Mesothelial cell of epicardium (in vitro differentiated cells): ENCODE results near the gene SLC22A3. TPM values are rescaled to one million over a fixed set of nuclear protein-coding genes. Genes with fewer than 3 reads are reported as not detected.
A peak's percentile ranks its signal among the peaks of the same experiment; 100 is the strongest.

ENCODE experiments used
- DNase-seq, 2 experiments: peaks; one replicate each; pipeline ENCODE4 v3.0.0; 2021; ENCODE audit warnings: low spot score in 2 of 2; ENCODE audit not compliant: unreplicated experiment in 2 of 2
- H3K27ac Mint-ChIP-seq: 2 replicates; pipeline ENCODE4 v1.8.0; 2021; ENCODE audit warnings: mixed read lengths
- H3K27me3 Mint-ChIP-seq: 2 replicates; pipeline ENCODE4 v1.8.0; 2021; ENCODE audit warnings: low read depth, mixed read lengths
- H3K36me3 Mint-ChIP-seq: 2 replicates; pipeline ENCODE4 v1.8.0; 2021; ENCODE audit warnings: mixed read lengths
- H3K4me1 Mint-ChIP-seq: 2 replicates; pipeline ENCODE4 v1.8.0; 2021; ENCODE audit warnings: mixed read lengths
- H3K4me3 Mint-ChIP-seq: 2 replicates; pipeline ENCODE4 v1.8.0; 2021; ENCODE audit warnings: mild to moderate bottlenecking, moderate library complexity, mixed read lengths
- H3K9me3 Mint-ChIP-seq: 2 replicates; pipeline ENCODE4 v1.8.0; 2021; ENCODE audit warnings: mixed read lengths
- total RNA-seq: library from RNA; stranded (reverse); gene quantifications from 3 replicates; pipeline ENCODE4 v1.2.1, GENCODE V29; 2021
- TF ChIP-seq, protein P1 (sequence below): fragments of 200-600 bp; sonication (generic); IDR thresholded peaks from one replicate; pipeline ENCODE4 v1.5.0; 2021; ENCODE audit warnings: antibody characterized with exemption; ENCODE audit not compliant: unreplicated experiment

The SLC22A3 gene
- total RNA-seq, 1 donor from 2014 or later: 1.3 TPM

DNA sequence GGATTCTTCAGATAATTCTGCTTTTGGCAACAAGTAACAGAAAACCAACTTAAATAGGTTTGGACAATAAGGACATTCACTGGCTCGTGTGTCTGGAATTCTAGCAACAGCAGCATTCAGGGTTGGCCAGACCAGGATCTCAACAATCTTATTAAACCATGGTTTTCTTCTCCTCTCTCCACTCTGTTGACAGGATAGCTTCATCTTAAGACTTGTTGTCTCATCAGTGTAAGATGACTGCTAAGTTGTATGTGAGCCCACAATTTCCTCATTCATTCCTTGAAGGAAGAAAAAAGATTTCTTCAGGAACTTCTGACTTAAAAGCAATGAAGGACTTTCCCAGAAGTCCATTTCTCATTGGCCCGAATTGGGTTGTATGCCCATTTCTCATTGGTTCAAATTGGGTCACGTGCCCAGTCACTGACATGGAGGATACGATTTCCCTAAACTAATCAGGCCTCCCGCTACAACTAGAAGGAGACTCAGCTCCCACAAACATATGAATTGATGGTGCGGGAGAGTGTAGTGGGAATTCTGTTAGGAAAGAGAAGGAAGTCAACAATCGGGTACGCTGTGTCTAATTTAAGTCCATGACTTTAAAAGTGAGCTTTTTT, 83.7 kb downstream of the SLC22A3 start:
- Mint-ChIP-seq H3K4me1 (peaks cover 41% of the 10 kb centered on the region), H3K27ac (peak overlapping the region; percentile 82), H3K4me3 (no peak overlapping the region), H3K27me3 (peaks cover 3% of the 10 kb centered on the region), H3K9me3 (no peaks in the 10 kb centered on the region), H3K36me3 (no peaks in the 10 kb centered on the region)
- DNase-seq: no peak
- TF ChIP-seq, protein P1, sequence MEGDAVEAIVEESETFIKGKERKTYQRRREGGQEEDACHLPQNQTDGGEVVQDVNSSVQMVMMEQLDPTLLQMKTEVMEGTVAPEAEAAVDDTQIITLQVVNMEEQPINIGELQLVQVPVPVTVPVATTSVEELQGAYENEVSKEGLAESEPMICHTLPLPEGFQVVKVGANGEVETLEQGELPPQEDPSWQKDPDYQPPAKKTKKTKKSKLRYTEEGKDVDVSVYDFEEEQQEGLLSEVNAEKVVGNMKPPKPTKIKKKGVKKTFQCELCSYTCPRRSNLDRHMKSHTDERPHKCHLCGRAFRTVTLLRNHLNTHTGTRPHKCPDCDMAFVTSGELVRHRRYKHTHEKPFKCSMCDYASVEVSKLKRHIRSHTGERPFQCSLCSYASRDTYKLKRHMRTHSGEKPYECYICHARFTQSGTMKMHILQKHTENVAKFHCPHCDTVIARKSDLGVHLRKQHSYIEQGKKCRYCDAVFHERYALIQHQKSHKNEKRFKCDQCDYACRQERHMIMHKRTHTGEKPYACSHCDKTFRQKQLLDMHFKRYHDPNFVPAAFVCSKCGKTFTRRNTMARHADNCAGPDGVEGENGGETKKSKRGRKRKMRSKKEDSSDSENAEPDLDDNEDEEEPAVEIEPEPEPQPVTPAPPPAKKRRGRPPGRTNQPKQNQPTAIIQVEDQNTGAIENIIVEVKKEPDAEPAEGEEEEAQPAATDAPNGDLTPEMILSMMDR: no peak

- DNase-seq: no peak
- H3K4me1 Mint-ChIP-seq: peaks cover 28% of the 10 kb centered on the region
Measured at GRCh38 chr6:160435935-160436334, 87.8 kb downstream of the SLC22A3 start.

DNA sequence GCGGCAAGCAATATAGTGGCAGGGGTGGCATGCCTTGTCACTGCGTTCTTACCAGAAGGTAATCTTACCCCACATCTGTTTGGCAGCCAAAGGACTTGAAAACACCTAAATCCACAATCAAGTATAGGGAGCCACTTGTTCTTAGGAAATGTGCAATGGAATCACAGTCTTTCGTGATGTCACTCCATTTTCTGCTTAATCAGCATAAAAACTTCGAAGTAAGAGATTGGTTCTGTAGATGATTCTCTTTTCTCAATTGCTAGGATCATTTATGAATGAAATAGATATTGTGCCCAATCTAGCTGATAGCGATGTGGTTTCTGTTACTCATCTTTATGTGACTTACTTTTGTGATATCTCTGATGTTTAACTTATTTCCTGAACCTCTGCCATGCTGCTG, 89.0 kb downstream of the SLC22A3 start:
- TF ChIP-seq, protein P1: no peak
- no peak overlapping the region for H3K4me3 Mint-ChIP-seq
- DNase-seq: no peak
- no peaks in the 10 kb centered on the region for H3K36me3 Mint-ChIP-seq
- H3K27ac Mint-ChIP-seq: no peak overlapping the region
- no peaks in the 10 kb centered on the region for H3K9me3 Mint-ChIP-seq
- peaks cover 17% of the 10 kb centered on the region for H3K4me1 Mint-ChIP-seq
- peaks cover 3% of the 10 kb centered on the region for H3K27me3 Mint-ChIP-seq

More at GRCh38 chr6:160435935-160436334, 87.8 kb downstream of the SLC22A3 start:
- Mint-ChIP-seq H3K27ac (no peak overlapping the region), H3K36me3 (no peaks in the 10 kb centered on the region), H3K27me3 (peaks cover 3% of the 10 kb centered on the region), H3K9me3 (no peaks in the 10 kb centered on the region), H3K4me3 (no peak overlapping the region)
- TF ChIP-seq, protein P1: no peak

GRCh38 chr6:160437775-160438174, 89.6 kb downstream of the SLC22A3 start:
- Mint-ChIP-seq H3K36me3 (no peaks in the 10 kb centered on the region), H3K4me1 (peaks cover 16% of the 10 kb centered on the region), H3K27me3 (peaks cover 4% of the 10 kb centered on the region), H3K27ac (no peak overlapping the region), H3K4me3 (no peak overlapping the region), H3K9me3 (no peaks in the 10 kb centered on the region)
- DNase-seq: no peak
- TF ChIP-seq, protein P1: no peak

- Mint-ChIP-seq H3K27ac (peak overlapping the region; percentile 39), H3K4me3 (no peak overlapping the region), H3K36me3 (no peaks in the 10 kb centered on the region), H3K9me3 (no peaks in the 10 kb centered on the region), H3K27me3 (peaks cover 4% of the 10 kb centered on the region), H3K4me1 (peaks cover 15% of the 10 kb centered on the region)
- TF ChIP-seq, protein P1: no peak
- no peak for DNase-seq
Measured at GRCh38 chr6:160438481-160438880, 90.3 kb downstream of the SLC22A3 start.

- TF ChIP-seq, protein P1: no peak
- H3K36me3 Mint-ChIP-seq: no peaks in the 10 kb centered on the region
- no peak overlapping the region for H3K27ac Mint-ChIP-seq
- H3K4me3 Mint-ChIP-seq: no peak overlapping the region
- peaks cover 3% of the 10 kb centered on the region for H3K27me3 Mint-ChIP-seq
- no peaks in the 10 kb centered on the region for H3K9me3 Mint-ChIP-seq
- no peak for DNase-seq
- H3K4me1 Mint-ChIP-seq: peaks cover 15% of the 10 kb centered on the region
Measured at GRCh38 chr6:160439751-160440150, 91.6 kb downstream of the SLC22A3 start.
